ENCODE results near the gene LEMD1. TPM values are rescaled to one million over a fixed set of nuclear protein-coding genes. Genes with fewer than 3 reads are reported as not detected.

Gene LEMD1, protein sequence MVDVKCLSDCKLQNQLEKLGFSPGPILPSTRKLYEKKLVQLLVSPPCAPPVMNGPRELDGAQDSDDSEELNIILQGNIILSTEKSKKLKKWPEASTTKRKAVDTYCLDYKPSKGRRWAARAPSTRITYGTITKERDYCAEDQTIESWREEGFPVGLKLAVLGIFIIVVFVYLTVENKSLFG
- polyA plus RNA-seq (2013, experiment 1 of 2): 108 TPM
- polyA plus RNA-seq (2013, experiment 2 of 2): 112 TPM

DNA sequence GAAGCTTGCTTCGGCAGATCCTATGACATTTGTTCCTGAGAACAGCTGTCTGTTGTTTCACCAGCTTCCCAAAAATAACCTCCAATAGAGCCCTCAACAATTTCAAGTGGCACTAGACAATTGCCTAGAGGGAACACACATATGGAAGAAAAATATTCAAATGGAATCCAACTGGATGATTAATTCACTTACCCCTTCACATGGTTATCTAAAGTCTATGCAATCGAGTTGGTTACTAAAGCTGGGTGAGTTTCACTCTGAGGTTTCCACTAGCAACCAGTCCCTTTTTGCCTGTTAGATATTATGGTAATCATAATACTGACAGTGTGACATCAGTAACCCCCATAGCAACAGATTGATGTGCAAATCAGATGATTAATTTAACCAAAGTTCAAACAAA, at the start of gene LEMD1:
LEMD1 (minus strand) TSS at position 259 of the 400 bp plus-strand sequence. CDS start 1,520 bp downstream, outside the sequence.
- H3K4me1 ChIP-seq (ENCODE audit: control insufficient read depth in 2 of 2, insufficient read depth in 1 of 2, low read depth in 1 of 2, low read length in 2 of 2): peaks cover 0 to 3% of the 10 kb centered on the region in 2 donors
- H3K4me2 ChIP-seq (ENCODE audit: insufficient read depth, low read length, poor library complexity, severe bottlenecking): no peak within 1 kb of the TSS
- H3K18ac ChIP-seq (ENCODE audit: low read length): no peak within 1 kb of the TSS
- no peak within 1 kb of the TSS for H2BK120ac ChIP-seq (ENCODE audit: low read depth, low read length)
- no CpG with 5 or more reads among the region's 2 CpGs for WGBS, 2 donors (ENCODE audit: extremely low coverage in 2 of 2, insufficient read length in 2 of 2, insufficient replicate concordance in 1 of 2)
- no peak within 1 kb of the TSS for H4K8ac ChIP-seq (ENCODE audit: low read depth, low read length)
- DNase-seq (ENCODE audit: low spot score): no peak
- no peak within 1 kb of the TSS for H3K23ac ChIP-seq (ENCODE audit: low read depth, low read length, poor library complexity)
- H2BK15ac ChIP-seq (ENCODE audit: low read length): no peak within 1 kb of the TSS
- H3K4me3 ChIP-seq (ENCODE audit: low read length in 2 of 2): no peak within 1 kb of the TSS
- no peaks in the 10 kb centered on the region for H3K79me1 ChIP-seq (ENCODE audit: low read depth, low read length)
- peaks cover 0 to 60% (median 0%) of the 10 kb centered on the region in 3 experiments for H3K27me3 ChIP-seq (ENCODE audit: control insufficient read depth in 3 of 3, insufficient read depth in 3 of 3, low read depth in 1 of 3, low read length in 3 of 3)
- H3K4ac ChIP-seq (ENCODE audit: low read length): no peak within 1 kb of the TSS
- H3K9me3 ChIP-seq (replicated peaks in 1 of 2; ENCODE audit: control insufficient read depth in 2 of 2, insufficient read depth in 1 of 2, low read depth in 1 of 2, low read length in 2 of 2): no peaks in the 10 kb centered on the region
- no peak within 1 kb of the TSS for H2AFZ ChIP-seq (ENCODE audit: low read length)
- no peak within 1 kb of the TSS for H3K27ac ChIP-seq (replicated peaks; ENCODE audit: low read length)
- H4K91ac ChIP-seq (ENCODE audit: low read depth, low read length, poor library complexity): no peak within 1 kb of the TSS
- H3K36me3 ChIP-seq (replicated peaks in 1 of 2; ENCODE audit: control insufficient read depth in 2 of 2, insufficient read depth in 2 of 2, low read length in 2 of 2): peaks cover 0 to 9% of the 10 kb centered on the region in 2 donors
- H3K14ac ChIP-seq (ENCODE audit: low read length): no peak within 1 kb of the TSS
- H2BK5ac ChIP-seq (ENCODE audit: low read length): no peak within 1 kb of the TSS
- H3K9ac ChIP-seq (ENCODE audit: low read depth, low read length, poor library complexity): no peak within 1 kb of the TSS
- no peak within 1 kb of the TSS for H2BK12ac ChIP-seq (ENCODE audit: low read length)
- no peak within 1 kb of the TSS for H2AK5ac ChIP-seq (ENCODE audit: low read depth, low read length)

- WGBS, 2 donors (ENCODE audit: extremely low coverage in 2 of 2, insufficient read length in 2 of 2, insufficient replicate concordance in 1 of 2): no CpG with 5 or more reads among the region's 6 CpGs
- Histone ChIP-seq H3K27me3 (ENCODE audit: control insufficient read depth in 3 of 3, insufficient read depth in 3 of 3, low read depth in 1 of 3, low read length in 3 of 3) (peaks cover 0 to 17% (median 2%) of the 10 kb centered on the region in 3 experiments), H3K4me1 (ENCODE audit: control insufficient read depth in 2 of 2, insufficient read depth in 1 of 2, low read depth in 1 of 2, low read length in 2 of 2) (peaks cover 0 to 7% of the 10 kb centered on the region in 2 donors)
These were observed 48.3 kb upstream of the LEMD1 start for GRCh38 chr1:205470131-205470530.

GRCh38 chr1:205466595-205467220, 44.9 kb upstream of the LEMD1 start:
- H2BK15ac ChIP-seq (ENCODE audit: low read length): peak overlapping the region; percentile 16
- no peak for DNase-seq (ENCODE audit: low spot score)
- H4K8ac ChIP-seq (ENCODE audit: low read depth, low read length): no peak overlapping the region
- H3K27ac ChIP-seq (replicated peaks; ENCODE audit: low read length): no peak overlapping the region
- no peak overlapping the region for H2BK5ac ChIP-seq (ENCODE audit: low read length)
- H3K9ac ChIP-seq (ENCODE audit: low read depth, low read length, poor library complexity): no peak overlapping the region
- H3K79me1 ChIP-seq (ENCODE audit: low read depth, low read length): no peaks in the 10 kb centered on the region
- H2BK12ac ChIP-seq (ENCODE audit: low read length): no peak overlapping the region
- H3K18ac ChIP-seq (ENCODE audit: low read length): peak overlapping the region; percentile 1
- no CpG with 5 or more reads among the region's 7 CpGs for WGBS, 2 donors (ENCODE audit: extremely low coverage in 2 of 2, insufficient read length in 2 of 2, insufficient replicate concordance in 1 of 2)
- H3K4me2 ChIP-seq (ENCODE audit: insufficient read depth, low read length, poor library complexity, severe bottlenecking): no peak overlapping the region
- H3K4me1 ChIP-seq (ENCODE audit: control insufficient read depth in 2 of 2, insufficient read depth in 1 of 2, low read depth in 1 of 2, low read length in 2 of 2): peaks cover 0 to 6% of the 10 kb centered on the region in 2 donors
- no peak overlapping the region for H3K4ac ChIP-seq (ENCODE audit: low read length)
- no peak overlapping the region for H3K14ac ChIP-seq (ENCODE audit: low read length)
- no peaks in the 10 kb centered on the region for H3K36me3 ChIP-seq (replicated peaks in 1 of 2; ENCODE audit: control insufficient read depth in 2 of 2, insufficient read depth in 2 of 2, low read length in 2 of 2)
- H3K23ac ChIP-seq (ENCODE audit: low read depth, low read length, poor library complexity): no peak overlapping the region
- no peak overlapping the region for H2BK120ac ChIP-seq (ENCODE audit: low read depth, low read length)
- H3K9me3 ChIP-seq (replicated peaks in 1 of 2; ENCODE audit: control insufficient read depth in 2 of 2, insufficient read depth in 1 of 2, low read depth in 1 of 2, low read length in 2 of 2): no peaks in the 10 kb centered on the region
- H2AK5ac ChIP-seq (ENCODE audit: low read depth, low read length): no peak overlapping the region
- H3K4me3 ChIP-seq (ENCODE audit: low read length in 2 of 2): no peak overlapping the region
- peaks cover 0 to 26% (median 0%) of the 10 kb centered on the region in 3 experiments for H3K27me3 ChIP-seq (ENCODE audit: control insufficient read depth in 3 of 3, insufficient read depth in 3 of 3, low read depth in 1 of 3, low read length in 3 of 3)
- H2AFZ ChIP-seq (ENCODE audit: low read length): no peak overlapping the region
- no peak overlapping the region for H4K91ac ChIP-seq (ENCODE audit: low read depth, low read length, poor library complexity)

More at GRCh38 chr1:205470131-205470530, 48.3 kb upstream of the LEMD1 start:
- no peak overlapping the region for H2BK15ac ChIP-seq (ENCODE audit: low read length)
- H3K27ac ChIP-seq (replicated peaks; ENCODE audit: low read length): no peak overlapping the region
- H3K4me2 ChIP-seq (ENCODE audit: insufficient read depth, low read length, poor library complexity, severe bottlenecking): no peak overlapping the region
- H3K79me1 ChIP-seq (ENCODE audit: low read depth, low read length): no peaks in the 10 kb centered on the region
- H4K91ac ChIP-seq (ENCODE audit: low read depth, low read length, poor library complexity): no peak overlapping the region
- no peak overlapping the region for H3K4ac ChIP-seq (ENCODE audit: low read length)
- H3K9me3 ChIP-seq (replicated peaks in 1 of 2; ENCODE audit: control insufficient read depth in 2 of 2, insufficient read depth in 1 of 2, low read depth in 1 of 2, low read length in 2 of 2): peaks cover 0 to 3% of the 10 kb centered on the region in 2 donors
- H3K14ac ChIP-seq (ENCODE audit: low read length): no peak overlapping the region
- H2AFZ ChIP-seq (ENCODE audit: low read length): no peak overlapping the region
- H3K36me3 ChIP-seq (replicated peaks in 1 of 2; ENCODE audit: control insufficient read depth in 2 of 2, insufficient read depth in 2 of 2, low read length in 2 of 2): no peaks in the 10 kb centered on the region
- H3K23ac ChIP-seq (ENCODE audit: low read depth, low read length, poor library complexity): no peak overlapping the region
- H3K9ac ChIP-seq (ENCODE audit: low read depth, low read length, poor library complexity): no peak overlapping the region
- no peak for DNase-seq (ENCODE audit: low spot score)
- H2BK5ac ChIP-seq (ENCODE audit: low read length): no peak overlapping the region
- no peak overlapping the region for H3K18ac ChIP-seq (ENCODE audit: low read length)
- no peak overlapping the region for H3K4me3 ChIP-seq (ENCODE audit: low read length in 2 of 2)
- H2AK5ac ChIP-seq (ENCODE audit: low read depth, low read length): no peak overlapping the region
- no peak overlapping the region for H2BK12ac ChIP-seq (ENCODE audit: low read length)
- no peak overlapping the region for H4K8ac ChIP-seq (ENCODE audit: low read depth, low read length)
- H2BK120ac ChIP-seq (ENCODE audit: low read depth, low read length): no peak overlapping the region

DNA sequence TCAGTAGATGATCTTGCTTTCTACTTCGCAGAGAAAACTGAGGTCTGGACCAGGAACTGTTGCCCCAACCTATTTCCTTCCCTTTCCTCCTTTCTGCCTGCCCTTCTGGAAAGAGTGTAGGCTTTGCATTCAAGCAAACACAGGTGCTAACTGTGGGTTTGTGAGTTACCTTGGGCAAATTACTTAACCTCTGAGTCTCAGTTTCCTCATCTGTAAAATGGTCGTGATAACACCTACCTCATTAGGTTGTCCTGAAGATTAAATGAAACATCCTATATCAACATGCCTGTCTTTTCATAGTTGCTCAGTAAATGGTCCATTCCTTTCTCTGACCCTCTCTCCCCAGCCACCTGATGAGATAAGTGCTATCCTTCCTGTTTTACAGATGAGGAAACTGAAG, 43.5 kb upstream of the LEMD1 start:
- Histone ChIP-seq H3K27me3 (ENCODE audit: control insufficient read depth in 3 of 3, insufficient read depth in 3 of 3, low read depth in 1 of 3, low read length in 3 of 3) (peaks cover 0 to 34% (median 0%) of the 10 kb centered on the region in 3 experiments), H2BK5ac (ENCODE audit: low read length) (no peak overlapping the region), H3K79me1 (ENCODE audit: low read depth, low read length) (no peaks in the 10 kb centered on the region), H3K4me2 (ENCODE audit: insufficient read depth, low read length, poor library complexity, severe bottlenecking) (no peak overlapping the region), H3K23ac (ENCODE audit: low read depth, low read length, poor library complexity) (no peak overlapping the region), H2BK12ac (ENCODE audit: low read length) (no peak overlapping the region), H2BK15ac (ENCODE audit: low read length) (no peak overlapping the region), H2BK120ac (ENCODE audit: low read depth, low read length) (no peak overlapping the region), H4K91ac (ENCODE audit: low read depth, low read length, poor library complexity) (no peak overlapping the region), H3K18ac (ENCODE audit: low read length) (no peak overlapping the region), H3K4me1 (ENCODE audit: control insufficient read depth in 2 of 2, insufficient read depth in 1 of 2, low read depth in 1 of 2, low read length in 2 of 2) (peaks cover 0 to 8% of the 10 kb centered on the region in 2 donors), H3K14ac (ENCODE audit: low read length) (no peak overlapping the region), H4K8ac (ENCODE audit: low read depth, low read length) (no peak overlapping the region), H3K4ac (ENCODE audit: low read length) (no peak overlapping the region), H3K4me3 (ENCODE audit: low read length in 2 of 2) (no peak overlapping the region), H3K27ac (replicated peaks; ENCODE audit: low read length) (no peak overlapping the region), H3K9ac (ENCODE audit: low read depth, low read length, poor library complexity) (no peak overlapping the region), H3K36me3 (replicated peaks in 1 of 2; ENCODE audit: control insufficient read depth in 2 of 2, insufficient read depth in 2 of 2, low read length in 2 of 2) (no peaks in the 10 kb centered on the region), H2AK5ac (ENCODE audit: low read depth, low read length) (no peak overlapping the region), H2AFZ (ENCODE audit: low read length) (no peak overlapping the region), H3K9me3 (replicated peaks in 1 of 2; ENCODE audit: control insufficient read depth in 2 of 2, insufficient read depth in 1 of 2, low read depth in 1 of 2, low read length in 2 of 2) (no peaks in the 10 kb centered on the region)
- no CpG with 5 or more reads among the region's 2 CpGs for WGBS, 2 donors (ENCODE audit: extremely low coverage in 2 of 2, insufficient read length in 2 of 2, insufficient replicate concordance in 1 of 2)
- DNase-seq (ENCODE audit: low spot score): no peak

All from neuronal stem cell (in vitro differentiated cells).